Panc1 (cell line): Measurements from ENCODE around the gene HYAL2. TPM values are rescaled to one million over a fixed set of nuclear protein-coding genes. Genes with fewer than 3 reads are reported as not detected.

Source experiments
- ATAC-seq: fragments of 200-7000 bp; cut with Tn5 transposase; 2 replicates; pipeline ENCODE4 v1.9.1; 2020; ENCODE audit warnings: mild to moderate bottlenecking, moderate library complexity
- BruUV-seq: library from RNA; stranded (reverse); fragments of 400-500 nt; replicated peaks from 2 replicates; lab custom pipeline; 2021; lab: Mats Ljungman, UMichigan
- CTCF ChIA-PET: fragments of 300-600 bp; sonication (Branson Sonifier 250); formaldehyde crosslinking; loops from one replicate; lab custom pipeline; 2022; ENCODE audit warnings: antibody characterized with exemption; lab: Charles Lee
- POLR2A ChIA-PET: fragments of 300-600 bp; sonication (Branson Sonifier 250); formaldehyde crosslinking; loops from one replicate; lab custom pipeline; 2022; ENCODE audit warnings: antibody characterized with exemption; lab: Charles Lee
- DNase-seq: peaks from one replicate; pipeline ENCODE4 v3.0.0-alpha.2; 2010; ENCODE audit warnings: low read depth, low spot score
- H3K27ac ChIP-seq: 2 replicates; pipeline ENCODE4 v1.5.1; 2011; ENCODE audit warnings: mild to moderate bottlenecking, low read length, inconsistent platforms
- H3K27me3 ChIP-seq: fragments of 200-500 bp; sonication (Bioruptor generic); 2 replicates; pipeline ENCODE4 v1.6.0; 2014; ENCODE audit warnings: low read length, inconsistent platforms; ENCODE audit not compliant: control insufficient read depth, insufficient read depth
- H3K36me3 ChIP-seq: fragments of 200-500 bp; sonication (Bioruptor generic); 2 replicates; pipeline ENCODE4 v1.5.1; 2014; ENCODE audit warnings: inconsistent platforms, mild to moderate bottlenecking, low read length, moderate library complexity; ENCODE audit not compliant: control insufficient read depth, insufficient read depth
- H3K4me1 ChIP-seq: 2 replicates; pipeline ENCODE4 v1.5.1; 2011; ENCODE audit warnings: inconsistent platforms, mild to moderate bottlenecking, low read length, moderate library complexity; ENCODE audit not compliant: control insufficient read depth, insufficient read depth
- H3K4me3 ChIP-seq, 2 experiments: 2 replicates each; pipeline ENCODE4 v1.5.1; 2011 to 2012; ENCODE audit warnings: low read depth in 2 of 2, low read length in 2 of 2, mild to moderate bottlenecking in 2 of 2, inconsistent platforms in 1 of 2, moderate library complexity in 1 of 2
- H3K9me3 ChIP-seq: fragments of 200-500 bp; sonication (Bioruptor generic); 2 replicates; pipeline ENCODE4 v1.5.1; 2014; ENCODE audit warnings: low read depth, mild to moderate bottlenecking, inconsistent platforms, low read length, moderate library complexity; ENCODE audit not compliant: control insufficient read depth, insufficient read depth
- POLR2AphosphoS5 ChIP-seq: IDR thresholded peaks from 2 replicates; pipeline ENCODE4 v1.6.1; 2012; ENCODE audit warnings: mild to moderate bottlenecking, low read depth, low read length, moderate library complexity
- SIN3A ChIP-seq: IDR thresholded peaks from 2 replicates; pipeline ENCODE4 v1.6.1; 2012; ENCODE audit warnings: low read depth, mild to moderate bottlenecking, low read length, moderate library complexity, borderline replicate concordance; ENCODE audit not compliant: insufficient read depth
- TCF7L2 ChIP-seq: IDR thresholded peaks from 2 replicates; pipeline ENCODE4 v1.6.1; 2011; ENCODE audit warnings: mild to moderate bottlenecking, low read depth, low read length, inconsistent platforms
- in situ Hi-C: cut with HindIII; loops from 2 replicates; pipeline ENCODE4 v1.10.0; 2016; ENCODE audit warnings: low sequenced_read_pairs, low pct_unique_long_range_greater_than_20kb
- intact Hi-C: fragments of 100-400 bp; cut with micrococcal nuclease; formaldehyde crosslinking; loops from one replicate; pipeline ENCODE4 v1.10.0; 2022; ENCODE audit not compliant: unreplicated experiment
- total RNA-seq: library from RNA; stranded (reverse); gene quantifications from one replicate; pipeline ENCODE4 v1.2.1, GENCODE V29; 2021; ENCODE audit not compliant: unreplicated experiment
- TF ChIP-seq, protein P1 (sequence below): fragments of 450-650 bp; IDR thresholded peaks from 2 replicates; pipeline ENCODE4 v1.5.1; 2017; ENCODE audit warnings: mild to moderate bottlenecking
- TF ChIP-seq, protein P2 (sequence below), 2 experiments: IDR thresholded peaks; 2 replicates each; pipeline ENCODE4 v1.6.1; 2011 to 2012; ENCODE audit warnings: low read depth in 2 of 2, control low read depth in 1 of 2, low read length in 1 of 2, mild to moderate bottlenecking in 1 of 2, moderate library complexity in 1 of 2; ENCODE audit not compliant: insufficient read depth in 1 of 2

Gene HYAL2
- total RNA-seq, 1 experiment from 2014 or later, result 41.5 TPM

DNA sequence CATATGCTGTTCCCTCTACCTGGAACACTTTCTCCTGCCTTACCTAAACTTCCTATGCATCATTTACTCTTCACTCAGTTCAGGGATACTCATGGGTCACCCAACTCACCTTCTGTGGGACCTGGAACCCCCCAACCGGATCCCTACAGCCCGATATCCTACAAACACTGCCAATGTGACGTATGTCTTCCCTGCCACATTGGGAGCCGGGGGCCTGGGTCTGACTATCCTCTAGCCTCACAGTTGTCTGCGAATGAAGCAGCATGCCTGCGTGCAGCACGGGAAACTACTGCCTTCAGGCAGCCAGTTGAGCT lies 27.6 kb upstream of the HYAL2 start:
- no TSS peak for BruUV-seq
- no peaks in the 10 kb centered on the region for H3K9me3 ChIP-seq
- no peak for ATAC-seq
- POLR2A ChIA-PET, result no interaction called here
- no peaks in the 10 kb centered on the region for H3K27me3 ChIP-seq
- H3K4me1 ChIP-seq, result peaks cover 6% of the 10 kb centered on the region
- H3K36me3 ChIP-seq, result peaks cover 2% of the 10 kb centered on the region; the same call in 1 of the 2 replicates
- TF ChIP-seq TCF7L2, result no peak
- TF ChIP-seq SIN3A, result 0 out of 2 replicates have a peak, but pooled peaks have one; percentile 6
- CTCF ChIA-PET, result interaction anchor here (0.6 kb wide), 1 partner anchor 122 kb away, joined by 3 read pairs; no protein-coding TSS in a partner anchor
- H3K4me3 ChIP-seq, result peak overlapping the region; percentile 75 to 80
- H3K27ac ChIP-seq, result peak overlapping the region; percentile 89
- intact Hi-C loops, result no loop called here
- no peak for DNase-seq
- in situ Hi-C loops, result no loop called here

GRCh38 chr3:50347187-50347813 lies 24.8 kb upstream of the HYAL2 start:
- Histone ChIP-seq H3K36me3 (peaks cover 2% of the 10 kb centered on the region; the same call in 1 of the 2 replicates), H3K9me3 (no peaks in the 10 kb centered on the region), H3K27me3 (no peaks in the 10 kb centered on the region), H3K4me1 (peaks cover 8% of the 10 kb centered on the region), H3K27ac (no peak overlapping the region), H3K4me3 (no peak overlapping the region)
- in situ Hi-C loops, result no loop called here
- DNase-seq (no peak), ATAC-seq (no peak)
- no TSS peak for BruUV-seq
- ChIA-PET POLR2A (no interaction called here), CTCF (interaction anchor here (0.7 to 2.1 kb wide), 6 partner anchors 10 to 187 kb away, joined by 5 to 13 read pairs (median 10); partner anchors contain the start of gene IFRD2)
- no peak for TF ChIP-seq SIN3A
- TF ChIP-seq, protein P1, sequence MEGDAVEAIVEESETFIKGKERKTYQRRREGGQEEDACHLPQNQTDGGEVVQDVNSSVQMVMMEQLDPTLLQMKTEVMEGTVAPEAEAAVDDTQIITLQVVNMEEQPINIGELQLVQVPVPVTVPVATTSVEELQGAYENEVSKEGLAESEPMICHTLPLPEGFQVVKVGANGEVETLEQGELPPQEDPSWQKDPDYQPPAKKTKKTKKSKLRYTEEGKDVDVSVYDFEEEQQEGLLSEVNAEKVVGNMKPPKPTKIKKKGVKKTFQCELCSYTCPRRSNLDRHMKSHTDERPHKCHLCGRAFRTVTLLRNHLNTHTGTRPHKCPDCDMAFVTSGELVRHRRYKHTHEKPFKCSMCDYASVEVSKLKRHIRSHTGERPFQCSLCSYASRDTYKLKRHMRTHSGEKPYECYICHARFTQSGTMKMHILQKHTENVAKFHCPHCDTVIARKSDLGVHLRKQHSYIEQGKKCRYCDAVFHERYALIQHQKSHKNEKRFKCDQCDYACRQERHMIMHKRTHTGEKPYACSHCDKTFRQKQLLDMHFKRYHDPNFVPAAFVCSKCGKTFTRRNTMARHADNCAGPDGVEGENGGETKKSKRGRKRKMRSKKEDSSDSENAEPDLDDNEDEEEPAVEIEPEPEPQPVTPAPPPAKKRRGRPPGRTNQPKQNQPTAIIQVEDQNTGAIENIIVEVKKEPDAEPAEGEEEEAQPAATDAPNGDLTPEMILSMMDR, result peak; percentile 80
- intact Hi-C loops, result loop anchor here (2.0 kb wide), 1 partner anchor 204 kb away; no protein-coding TSS in a partner anchor

- DNase-seq (no peak), ATAC-seq (peak; percentile 84)
- H3K4me1 ChIP-seq, result peaks cover 6% of the 10 kb centered on the region
- no peaks in the 10 kb centered on the region for H3K9me3 ChIP-seq
- no TSS peak for BruUV-seq
- ChIA-PET CTCF (no interaction called here), POLR2A (interaction anchor here (0.6 kb wide), 1 partner anchor 8 kb away, joined by 4 read pairs; no protein-coding TSS in a partner anchor)
- peak within 1 kb of the TSS; percentile 18; the same call in 1 of the 2 replicates for H3K27ac ChIP-seq
- TF ChIP-seq POLR2AphosphoS5 (no peak), SIN3A (peak; percentile 73; the same call in 1 of the 2 replicates)
- TF ChIP-seq, protein P1, result no peak
- TF ChIP-seq, protein P2, sequence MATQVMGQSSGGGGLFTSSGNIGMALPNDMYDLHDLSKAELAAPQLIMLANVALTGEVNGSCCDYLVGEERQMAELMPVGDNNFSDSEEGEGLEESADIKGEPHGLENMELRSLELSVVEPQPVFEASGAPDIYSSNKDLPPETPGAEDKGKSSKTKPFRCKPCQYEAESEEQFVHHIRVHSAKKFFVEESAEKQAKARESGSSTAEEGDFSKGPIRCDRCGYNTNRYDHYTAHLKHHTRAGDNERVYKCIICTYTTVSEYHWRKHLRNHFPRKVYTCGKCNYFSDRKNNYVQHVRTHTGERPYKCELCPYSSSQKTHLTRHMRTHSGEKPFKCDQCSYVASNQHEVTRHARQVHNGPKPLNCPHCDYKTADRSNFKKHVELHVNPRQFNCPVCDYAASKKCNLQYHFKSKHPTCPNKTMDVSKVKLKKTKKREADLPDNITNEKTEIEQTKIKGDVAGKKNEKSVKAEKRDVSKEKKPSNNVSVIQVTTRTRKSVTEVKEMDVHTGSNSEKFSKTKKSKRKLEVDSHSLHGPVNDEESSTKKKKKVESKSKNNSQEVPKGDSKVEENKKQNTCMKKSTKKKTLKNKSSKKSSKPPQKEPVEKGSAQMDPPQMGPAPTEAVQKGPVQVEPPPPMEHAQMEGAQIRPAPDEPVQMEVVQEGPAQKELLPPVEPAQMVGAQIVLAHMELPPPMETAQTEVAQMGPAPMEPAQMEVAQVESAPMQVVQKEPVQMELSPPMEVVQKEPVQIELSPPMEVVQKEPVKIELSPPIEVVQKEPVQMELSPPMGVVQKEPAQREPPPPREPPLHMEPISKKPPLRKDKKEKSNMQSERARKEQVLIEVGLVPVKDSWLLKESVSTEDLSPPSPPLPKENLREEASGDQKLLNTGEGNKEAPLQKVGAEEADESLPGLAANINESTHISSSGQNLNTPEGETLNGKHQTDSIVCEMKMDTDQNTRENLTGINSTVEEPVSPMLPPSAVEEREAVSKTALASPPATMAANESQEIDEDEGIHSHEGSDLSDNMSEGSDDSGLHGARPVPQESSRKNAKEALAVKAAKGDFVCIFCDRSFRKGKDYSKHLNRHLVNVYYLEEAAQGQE (IDR thresholded peaks at IDR 0.05; ENCODE audit: insufficient read depth in 1 of 2, low read depth in 2 of 2, low read length in 1 of 2), result no peak
- in situ Hi-C loops, result no loop called here
- peaks cover 2% of the 10 kb centered on the region; the same call in 1 of the 2 replicates for H3K36me3 ChIP-seq
- intact Hi-C loops, result loop anchor here (2.0 kb wide), 1 partner anchor 205 kb away; no protein-coding TSS in a partner anchor
- H3K27me3 ChIP-seq, result no peaks in the 10 kb centered on the region
- H3K4me3 ChIP-seq, result peak within 1 kb of the TSS; percentile 47 to 68
Measured at GRCh38 chr3:50345586-50346234, 23.2 kb upstream of the HYAL2 start, which contains the start of gene ZMYND10. TSS of gene ZMYND10 (minus strand) at chr3:50345732. CDS start at chr3:50345579, 153 bp downstream.
